HCT116 (cell line): ENCODE results near the gene ITGAL. TPM values are rescaled to one million over a fixed set of nuclear protein-coding genes. Genes with fewer than 3 reads are reported as not detected.

Experiments used
- ATAC-seq: fragments of 200-7000 bp; cut with Tn5 transposase; 2 replicates; pipeline ENCODE4 v1.9.1; 2020; ENCODE audit warnings: mild to moderate bottlenecking, moderate library complexity
- BruUV-seq: library from RNA; stranded (reverse); fragments of 400-500 nt; replicated peaks from 2 replicates; lab custom pipeline; 2021; lab: Mats Ljungman, UMichigan
- CTCF ChIA-PET: fragments of 300-600 bp; sonication (Branson Sonifier 250); formaldehyde crosslinking; loops from one replicate; lab custom pipeline; 2021; ENCODE audit warnings: antibody characterized with exemption; lab: Charles Lee
- POLR2A ChIA-PET: fragments of 300-600, 350-600 bp; sonication (Branson Sonifier 250); formaldehyde crosslinking; loops from one replicate; lab custom pipeline; 2021; ENCODE audit warnings: antibody characterized with exemption; lab: Charles Lee
- RAD21 ChIA-PET, 2 experiments: fragments of 300-600 bp; sonication (Branson Sonifier 250); formaldehyde crosslinking; loops; one replicate each; lab custom pipeline; 2023; ENCODE audit warnings: low total read pairs in 2 of 2; ENCODE audit not compliant: uncharacterized antibody in 2 of 2, unreplicated experiment in 2 of 2, low non-redundant PET in 1 of 2; lab: Charles Lee
- DNase-seq: peaks from one replicate; pipeline ENCODE4 v3.0.0-alpha.2; 2010; ENCODE audit warnings: low read depth, low spot score
- H2AFZ ChIP-seq: fragments of 200-600 bp; shearing (Covaris generic), sonication (generic); 2 replicates; pipeline ENCODE4 v1.6.1; 2017; ENCODE audit warnings: low read depth, mixed run types, mixed read lengths, antibody characterized with exemption, low read length; ENCODE audit not compliant: poor library complexity, severe bottlenecking
- H3K27ac ChIP-seq: 2 replicates; pipeline ENCODE4 v1.5.1; 2012; ENCODE audit warnings: low read depth, low read length
- H3K27me3 ChIP-seq: fragments of 200-600 bp; sonication (generic); 2 replicates; pipeline ENCODE4 v1.6.1; 2016; ENCODE audit warnings: mixed run types, low read length, mixed read lengths; ENCODE audit not compliant: insufficient read depth
- H3K36me3 ChIP-seq, 2 experiments: fragments of 200-500 bp in 1 of 2; fragments of 200-600 bp in 1 of 2; sonication (Bioruptor generic) in 1 of 2; sonication (generic) in 1 of 2; 2 replicates each; pipeline versions ENCODE4 v1.5.1 to v1.6.1; 2014 to 2016; ENCODE audit warnings: low read length in 2 of 2, inconsistent platforms in 1 of 2, mixed read lengths in 1 of 2, mixed run types in 1 of 2; ENCODE audit not compliant: insufficient read depth in 2 of 2, control insufficient read depth in 1 of 2
- H3K4me1 ChIP-seq, 2 experiments: fragments of 200-600 bp in 1 of 2; sonication (generic) in 1 of 2; 2 replicates each; pipeline versions ENCODE4 v1.5.1 to v1.6.1; 2012 to 2017; ENCODE audit warnings: low read length in 2 of 2, inconsistent platforms in 1 of 2, mild to moderate bottlenecking in 1 of 2, mixed read lengths in 1 of 2, mixed run types in 1 of 2, moderate library complexity in 1 of 2; ENCODE audit not compliant: insufficient read depth in 2 of 2, control insufficient read depth in 1 of 2
- H3K4me2 ChIP-seq: fragments of 200-600 bp; sonication (generic); 2 replicates; pipeline ENCODE4 v1.6.1; 2017; ENCODE audit warnings: mixed run types, low read length, mixed read lengths
- H3K4me3 ChIP-seq, 2 experiments: fragments of 200-600 bp in 1 of 2; sonication (generic) in 1 of 2; replicated peaks in 1 of 2; 2 replicates each; pipeline ENCODE4 v1.5.1; 2011 to 2016; ENCODE audit warnings: low read length in 2 of 2, control low read depth in 1 of 2, low read depth in 1 of 2, mild to moderate bottlenecking in 1 of 2, mixed read lengths in 1 of 2, mixed run types in 1 of 2
- H3K79me2 ChIP-seq: fragments of 200-600 bp; sonication (generic); 2 replicates; pipeline ENCODE4 v1.6.1; 2017; ENCODE audit warnings: mild to moderate bottlenecking, mixed run types, low read length, moderate library complexity, mixed read lengths; ENCODE audit not compliant: insufficient read depth
- H3K9ac ChIP-seq: fragments of 200-600 bp; sonication (generic); 2 replicates; pipeline ENCODE4 v1.6.1; 2016; ENCODE audit warnings: low read length, mixed read lengths
- H3K9me2 ChIP-seq: fragments of 200-600 bp; sonication (generic), shearing (Covaris generic); 2 replicates; pipeline ENCODE4 v1.6.1; 2017; ENCODE audit warnings: mixed run types, mild to moderate bottlenecking, moderate library complexity; ENCODE audit not compliant: insufficient read depth
- H3K9me3 ChIP-seq, 2 experiments: fragments of 200-500 bp in 1 of 2; fragments of 200-600 bp in 1 of 2; sonication (Bioruptor generic) in 1 of 2; sonication (generic) in 1 of 2; 2 replicates each; pipeline ENCODE4 v1.6.1; 2014 to 2017; ENCODE audit warnings: low read length in 2 of 2, mixed read lengths in 2 of 2, inconsistent platforms in 1 of 2, low read depth in 1 of 2, mild to moderate bottlenecking in 1 of 2, mixed run types in 1 of 2, moderate library complexity in 1 of 2; ENCODE audit not compliant: control insufficient read depth in 1 of 2, insufficient read depth in 1 of 2
- H4K20me1 ChIP-seq: fragments of 200-600 bp; sonication (generic), shearing (Covaris generic); 2 replicates; pipeline ENCODE4 v1.6.1; 2017; ENCODE audit warnings: mixed run types, mild to moderate bottlenecking, moderate library complexity; ENCODE audit not compliant: insufficient read depth
- ELF1 ChIP-seq: IDR thresholded peaks from 2 replicates; pipeline ENCODE4 v1.6.1; 2012; ENCODE audit warnings: low read depth, borderline replicate concordance
- EZH2 ChIP-seq: fragments of 200-600 bp; sonication (generic); IDR thresholded peaks from 2 replicates; pipeline ENCODE4 v1.6.1; 2017; ENCODE audit warnings: antibody characterized with exemption, mixed run types
- FOSL1 ChIP-seq: IDR thresholded peaks from 2 replicates; pipeline ENCODE4 v1.6.1; 2012; ENCODE audit warnings: low read depth
- SP1 ChIP-seq: IDR thresholded peaks from 2 replicates; pipeline ENCODE4 v1.6.1; 2012; ENCODE audit warnings: low read depth
- SRF ChIP-seq: IDR thresholded peaks from 2 replicates; pipeline ENCODE4 v1.6.1; 2012; ENCODE audit warnings: low read depth
- ZNF274 ChIP-seq: fragments of 200-500 bp; sonication (Bioruptor generic); IDR thresholded peaks from 2 replicates; pipeline ENCODE4 v1.6.1; 2014; ENCODE audit warnings: mild to moderate bottlenecking, low read depth, low read length, inconsistent platforms
- intact Hi-C: fragments of 100-400 bp; cut with micrococcal nuclease; formaldehyde crosslinking; loops from 2 replicates; pipeline ENCODE4 v1.10.0; 2022
- total RNA-seq: library from RNA; stranded (reverse); gene quantifications from one replicate; pipeline ENCODE4 v1.2.1, GENCODE V29; 2021; ENCODE audit not compliant: unreplicated experiment

Gene ITGAL
- total RNA-seq, 1 experiment from 2014 or later, result 1.4 TPM

- POLR2A ChIA-PET, result no interaction called here
- RAD21 ChIA-PET, result no interaction called here
- no peak overlapping the region for H2AFZ ChIP-seq
- no peaks in the 10 kb centered on the region for H3K9me3 ChIP-seq
- ATAC-seq (no peak), DNase-seq (no peak)
- H3K27me3 ChIP-seq, result no peaks in the 10 kb centered on the region
- no peak overlapping the region for H3K4me3 ChIP-seq
- peaks cover 10 to 21% of the 10 kb centered on the region in 2 experiments for H3K4me1 ChIP-seq
- no peak overlapping the region for H3K27ac ChIP-seq
- no peak overlapping the region for H3K4me2 ChIP-seq
- H4K20me1 ChIP-seq, result no peaks in the 10 kb centered on the region
- no peaks in the 10 kb centered on the region for H3K36me3 ChIP-seq
- no TSS peak for BruUV-seq
- H3K79me2 ChIP-seq, result peaks cover 10% of the 10 kb centered on the region; the same call in 1 of the 2 replicates
- no peak overlapping the region for H3K9ac ChIP-seq
- CTCF ChIA-PET, result no interaction called here
- no peaks in the 10 kb centered on the region for H3K9me2 ChIP-seq
- intact Hi-C loops, result no loop called here
- TF ChIP-seq EZH2 (no peak), SRF (no peak), ELF1 (no peak)
- TF ChIP-seq, all 23 proteins: peak for 0
These were observed 88.7 kb downstream of the ITGAL start for GRCh38 chr16:30561089-30561816.

DNA sequence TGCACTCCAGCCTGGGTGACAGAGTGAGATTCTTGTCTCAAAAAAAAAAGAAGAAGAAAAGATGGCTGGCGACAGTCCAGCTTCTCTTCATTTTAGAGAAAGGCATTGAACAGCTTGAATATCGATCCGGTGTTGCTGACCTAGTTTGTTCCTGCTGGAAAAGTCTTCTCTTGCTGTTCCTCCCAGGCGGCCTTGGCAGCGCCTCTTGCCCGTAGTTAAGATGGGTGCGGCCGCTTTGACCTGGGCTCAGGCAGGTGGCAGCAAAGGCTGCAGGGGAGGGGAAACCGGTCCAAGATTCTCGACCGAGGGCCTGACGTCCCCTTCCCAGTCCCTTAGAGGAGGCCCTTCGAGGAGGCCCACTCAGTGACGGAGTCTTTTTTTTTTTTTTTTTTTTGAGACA, 89.5 kb downstream of the ITGAL start:
- TF ChIP-seq ZNF274 (no peak), SP1 (no peak), FOSL1 (no peak)
- Histone ChIP-seq H3K9ac (no peak overlapping the region), H3K27me3 (no peaks in the 10 kb centered on the region), H3K4me2 (no peak overlapping the region), H3K9me3 (no peaks in the 10 kb centered on the region), H3K27ac (no peak overlapping the region), H2AFZ (no peak overlapping the region), H4K20me1 (no peaks in the 10 kb centered on the region), H3K4me3 (no peak overlapping the region), H3K79me2 (peaks cover 7% of the 10 kb centered on the region; the same call in 1 of the 2 replicates), H3K36me3 (no peaks in the 10 kb centered on the region), H3K9me2 (no peaks in the 10 kb centered on the region), H3K4me1 (peaks cover 10 to 20% of the 10 kb centered on the region in 2 experiments)
- no TSS peak for BruUV-seq
- ChIA-PET POLR2A (no interaction called here), RAD21 (no interaction called here), CTCF (no interaction called here)
- DNase-seq (no peak), ATAC-seq (no peak)
- intact Hi-C loops, result no loop called here
